Spleen (tissue), 11 donors: Measurements from ENCODE around the gene MLH3. TPM values are rescaled to one million over a fixed set of nuclear protein-coding genes. Genes with fewer than 3 reads are reported as not detected.

Experiments
- DNase-seq: peaks from one replicate; pipeline ENCODE4 v3.0.0-alpha.2; 2020
- H3K27ac ChIP-seq, 8 donors: fragments of 200-600 bp; sonication (generic) in 7 of 8; 1 replicate in 4 of 8; 2 replicates in 4 of 8; pipeline versions ENCODE4 v1.5.0 to v1.8.0; 2016 to 2021; ENCODE audit warnings: inconsistent platforms in 4 of 8, mild to moderate bottlenecking in 4 of 8, moderate library complexity in 1 of 8
- H3K27me3 ChIP-seq, 7 donors: fragments of 200-600 bp; sonication (generic) in 6 of 7; replicated peaks in 1 of 7; 1 replicate in 4 of 7; 2 replicates in 3 of 7; pipeline versions ENCODE4 v1.5.0 to v1.8.0; 2016 to 2021; ENCODE audit warnings: inconsistent platforms in 3 of 7, mild to moderate bottlenecking in 1 of 7
- H3K36me3 ChIP-seq, 6 donors: fragments of 200-600 bp; sonication (generic) in 5 of 6; 1 replicate in 4 of 6; 2 replicates in 2 of 6; pipeline versions ENCODE4 v1.5.0 to v1.8.0; 2016 to 2021; ENCODE audit warnings: inconsistent platforms in 2 of 6
- H3K4me1 ChIP-seq, 6 donors: fragments of 200-600 bp; sonication (generic) in 5 of 6; 1 replicate in 3 of 6; 2 replicates in 3 of 6; pipeline versions ENCODE4 v1.5.0 to v1.8.0; 2016 to 2021; ENCODE audit warnings: inconsistent platforms in 3 of 6
- H3K4me3 ChIP-seq, 8 donors: fragments of 200-600 bp; sonication (generic) in 7 of 8; 1 replicate in 4 of 8; 2 replicates in 4 of 8; pipeline versions ENCODE4 v1.5.0 to v1.8.0; 2016 to 2021; ENCODE audit warnings: inconsistent platforms in 4 of 8, mild to moderate bottlenecking in 4 of 8, moderate library complexity in 2 of 8
- H3K9me3 ChIP-seq, 8 donors: fragments of 200-600 bp; sonication (generic) in 7 of 8; 1 replicate in 4 of 8; 2 replicates in 4 of 8; pipeline versions ENCODE4 v1.5.0 to v1.8.0; 2016 to 2021; ENCODE audit warnings: inconsistent platforms in 4 of 8
- CTCF ChIP-seq, 11 experiments: fragments of 200-600 bp in 7 of 11; fragments of 450-650 bp in 4 of 11; sonication (generic) in 4 of 11; IDR thresholded peaks in 8 of 11; conservative IDR thresholded peaks in 3 of 11; 1 replicate in 7 of 11; 2 replicates in 4 of 11; pipeline versions ENCODE4 v1.4.0 to v1.8.0; 2016 to 2021; ENCODE audit warnings: antibody characterized with exemption in 11 of 11, inconsistent platforms in 4 of 11, mild to moderate bottlenecking in 1 of 11
- POLR2A ChIP-seq, 3 donors: fragments of 450-650 bp; IDR thresholded peaks; one replicate each; pipeline ENCODE4 v1.5.1; 2017; ENCODE audit warnings: antibody characterized with exemption in 3 of 3, mild to moderate bottlenecking in 1 of 3
- POLR2AphosphoS5 ChIP-seq, 3 donors: sonication (generic); formaldehyde crosslinking; IDR thresholded peaks; one replicate each; pipeline ENCODE4 v1.5.1; 2017; ENCODE audit warnings: antibody characterized with exemption in 3 of 3
- WGBS, 5 donors: extraction: QIAGEN DNeasy Blood & Tissue Kit in 3 of 5; methylation state at CpG; one replicate each; pipeline versions ENCODE4 v1.1.5 to v1.1.7; 2013 to 2018; 5-methylcytosine and 5-hydroxymethylcytosine counted together
- intact Hi-C: fragments of 100-400 bp; cut with DNase I; formaldehyde crosslinking; loops from one replicate; pipeline ENCODE4 v1.15.0; 2023; ENCODE audit warnings: low total_unique reads
- polyA plus RNA-seq, 3 donors: library from polyadenylated mRNA; stranded (reverse); fragments of 200-250 nt; gene quantifications; one replicate each; pipeline ENCODE4 v1.2.1, GENCODE V29; 2013
- total RNA-seq, 7 donors: library from RNA; depleted of rRNA in 3 of 7; stranded (reverse); fragments of >200 nt in 3 of 7; fragmentation: NEBNext Ultra II Directional in 4 of 7; extraction: Animal tissue kit (Norgen Biotek cat#: 25700) in 4 of 7; gene quantifications; one replicate each; pipeline versions ENCODE4 v1.1.0 to v1.2.1, GENCODE V29; 2016 to 2021
- donor health status: healthy with polysubstance abuse.
- donor health status: DM: no; HTN: no; CAD: no; lungs with moderate emphysema.
- donor health status: DM: no; HTN: no; CAD: no.
- donor health status: Bipolar disorder and iron deficiency.
- donor health status: healthy.
- donor health status: DM: no; HTN: no; CAD: no.
- donor health status: DM: yes; HTN: yes; CAD: no.

The MLH3 gene
- total and polyA plus RNA-seq, 10 donors: 14.8 to 37.7 (median 28.6) TPM

- peaks cover 0 to 54% (median 10%) of the 10 kb centered on the region in 6 donors for H3K36me3 ChIP-seq
- no peak overlapping the region for H3K4me3 ChIP-seq
- TF ChIP-seq POLR2AphosphoS5 (IDR thresholded peaks at IDR 0.05): no peak
- TF ChIP-seq POLR2A (IDR thresholded peaks at IDR 0.05): no peak
- TF ChIP-seq CTCF (IDR thresholded peaks at IDR 0.05 in 8 of 11, conservative IDR thresholded peaks at IDR 0.05 in 3 of 11): no peak
- intact Hi-C loops: no loop called here
- H3K4me1 ChIP-seq: peaks cover 0 to 44% (median 16%) of the 10 kb centered on the region in 6 donors
- H3K27ac ChIP-seq: no peak overlapping the region
- no peaks in the 10 kb centered on the region for H3K27me3 ChIP-seq
- H3K9me3 ChIP-seq: no peaks in the 10 kb centered on the region
- WGBS, 5 donors: 97 to 100% (median 98%) methylated on average over 2 of the region's 2 CpGs
- no peak for DNase-seq
Observed at GRCh38 chr14:75040959-75041358, 10.3 kb downstream of the MLH3 start.

GRCh38 chr14:75040507-75040906 is 10.8 kb downstream of the MLH3 start:
- Histone ChIP-seq H3K9me3 (no peaks in the 10 kb centered on the region), H3K36me3 (peaks cover 0 to 58% (median 11%) of the 10 kb centered on the region in 6 donors), H3K27me3 (no peaks in the 10 kb centered on the region), H3K27ac (no peak overlapping the region), H3K4me1 (peaks cover 0 to 41% (median 16%) of the 10 kb centered on the region in 6 donors), H3K4me3 (no peak overlapping the region)
- no peak for DNase-seq
- 87 to 98% (median 91%) methylated on average over 1 of the region's 1 CpG for WGBS, 5 donors
- intact Hi-C loops: no loop called here
- TF ChIP-seq POLR2A (IDR thresholded peaks at IDR 0.05): no peak
- no peak for TF ChIP-seq POLR2AphosphoS5 (IDR thresholded peaks at IDR 0.05)
- no peak for TF ChIP-seq CTCF (IDR thresholded peaks at IDR 0.05 in 8 of 11, conservative IDR thresholded peaks at IDR 0.05 in 3 of 11)

- DNase-seq: no peak
- intact Hi-C loops: no loop called here
- no peaks in the 10 kb centered on the region for H3K9me3 ChIP-seq
- no peak overlapping the region for H3K4me3 ChIP-seq
- peaks cover 0 to 98% (median 44%) of the 10 kb centered on the region in 6 donors for H3K36me3 ChIP-seq
- TF ChIP-seq POLR2AphosphoS5 (IDR thresholded peaks at IDR 0.05) (no peak), CTCF (IDR thresholded peaks at IDR 0.05 in 8 of 11, conservative IDR thresholded peaks at IDR 0.05 in 3 of 11) (no peak), POLR2A (IDR thresholded peaks at IDR 0.05) (no peak)
- H3K27me3 ChIP-seq: no peaks in the 10 kb centered on the region
- H3K27ac ChIP-seq: no peak overlapping the region
- WGBS, 5 donors: 94 to 100% (median 98%) methylated on average over 2 of the region's 2 CpGs
- H3K4me1 ChIP-seq: peaks cover 0 to 3% (median 0%) of the 10 kb centered on the region in 6 donors
Observed at GRCh38 chr14:75032939-75033338, 18.3 kb downstream of the MLH3 start.

GRCh38 chr14:75030147-75030546 is 21.1 kb downstream of the MLH3 start:
- intact Hi-C loops: no loop called here
- no peak for DNase-seq
- H3K36me3 ChIP-seq: peaks cover 0 to 91% (median 47%) of the 10 kb centered on the region in 6 donors
- no peak overlapping the region for H3K4me3 ChIP-seq
- peaks cover 0 to 7% (median 0%) of the 10 kb centered on the region in 6 donors for H3K4me1 ChIP-seq
- H3K27me3 ChIP-seq: no peaks in the 10 kb centered on the region
- no peak for TF ChIP-seq POLR2AphosphoS5 (IDR thresholded peaks at IDR 0.05)
- TF ChIP-seq POLR2A (IDR thresholded peaks at IDR 0.05): no peak
- no peak for TF ChIP-seq CTCF (IDR thresholded peaks at IDR 0.05 in 8 of 11, conservative IDR thresholded peaks at IDR 0.05 in 3 of 11)
- WGBS, 5 donors: 0 to 4% (median 0%) methylated on average over 1 of the region's 1 CpG
- H3K27ac ChIP-seq: no peak overlapping the region
- no peaks in the 10 kb centered on the region for H3K9me3 ChIP-seq
